ENCODE measurements around the gene TRIP12. TPM values are rescaled to one million over a fixed set of nuclear protein-coding genes. Genes with fewer than 3 reads are reported as not detected.
"Not testable (repeated sequence)": the region's sequence is repeated elsewhere in the genome, so short reads cannot be mapped to it uniquely, and the experiment has no call there.

TRIP12 gene
- total RNA-seq, 1 donor from 2014 or later: 187 TPM

DNA sequence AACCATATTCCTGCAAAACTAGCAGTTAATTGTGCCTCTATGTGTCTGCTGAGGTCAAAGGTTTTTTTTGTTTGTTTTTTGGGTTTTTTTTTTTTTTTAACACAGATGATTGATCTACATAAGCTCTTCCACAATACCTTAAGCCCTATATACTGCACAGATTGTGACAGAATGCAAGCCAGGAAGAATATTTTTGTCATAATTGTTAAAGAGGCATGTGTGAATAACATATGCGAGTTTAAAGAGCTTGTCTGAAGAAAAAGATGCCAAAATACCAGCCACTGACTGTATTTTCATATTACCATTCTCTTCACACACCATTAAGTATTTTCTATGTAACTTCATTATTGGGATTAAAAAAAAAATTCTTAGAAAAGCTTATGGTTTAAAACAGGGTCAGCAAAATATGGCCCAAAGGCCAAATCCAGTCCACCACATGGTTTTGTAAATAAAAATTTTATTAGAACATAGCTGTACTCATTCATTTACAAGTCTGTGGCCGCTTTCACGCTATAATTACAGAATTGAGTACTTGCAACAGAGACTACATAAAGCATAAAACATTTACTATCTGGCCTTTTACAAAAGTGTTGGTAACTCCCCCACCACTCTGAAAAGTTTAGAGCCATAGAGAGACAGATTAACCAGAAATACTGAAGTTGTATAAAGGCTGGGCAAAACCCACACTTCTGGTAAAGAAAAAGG lies 89.9 kb downstream of the TRIP12 start:
- no peak for DNase-seq

DNA sequence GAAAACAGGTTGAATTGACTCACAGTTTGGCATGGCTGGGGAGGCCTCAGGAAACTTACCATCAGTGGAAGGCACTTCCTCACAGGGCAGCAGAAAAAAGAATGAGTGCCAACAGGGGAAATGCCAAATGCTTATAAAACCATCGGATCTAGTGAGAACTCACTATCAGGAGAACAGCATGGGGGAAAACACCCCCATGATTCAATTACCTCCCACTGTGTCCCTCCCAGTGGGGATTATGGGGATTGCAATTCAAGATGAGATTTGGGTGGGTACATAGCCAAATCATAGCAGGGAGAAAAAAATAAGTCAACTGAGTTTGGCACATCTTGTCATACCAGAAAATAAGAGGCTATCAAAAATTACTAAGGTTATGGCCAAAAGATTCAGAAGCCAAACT lies 96.3 kb downstream of the TRIP12 start:
- DNase-seq: no peak

- no peak for DNase-seq
Measured at GRCh38 chr2:229821316-229821715, 100.5 kb downstream of the TRIP12 start.

- DNase-seq: no peak
Measured at GRCh38 chr2:229818230-229818629, 103.6 kb downstream of the TRIP12 start.

- DNase-seq: no peak
Measured at GRCh38 chr2:229815858-229816257, 106.0 kb downstream of the TRIP12 start.

- DNase-seq: no peak
Measured at GRCh38 chr2:229815342-229815741, 106.5 kb downstream of the TRIP12 start.

- DNase-seq: no peak
Measured at GRCh38 chr2:229810786-229811185, 111.0 kb downstream of the TRIP12 start.

- DNase-seq: no peak
Measured at GRCh38 chr2:229805559-229805958, 116.2 kb downstream of the TRIP12 start.

- no peak for DNase-seq
Measured at GRCh38 chr2:229802785-229803184, 119.0 kb downstream of the TRIP12 start.

DNA sequence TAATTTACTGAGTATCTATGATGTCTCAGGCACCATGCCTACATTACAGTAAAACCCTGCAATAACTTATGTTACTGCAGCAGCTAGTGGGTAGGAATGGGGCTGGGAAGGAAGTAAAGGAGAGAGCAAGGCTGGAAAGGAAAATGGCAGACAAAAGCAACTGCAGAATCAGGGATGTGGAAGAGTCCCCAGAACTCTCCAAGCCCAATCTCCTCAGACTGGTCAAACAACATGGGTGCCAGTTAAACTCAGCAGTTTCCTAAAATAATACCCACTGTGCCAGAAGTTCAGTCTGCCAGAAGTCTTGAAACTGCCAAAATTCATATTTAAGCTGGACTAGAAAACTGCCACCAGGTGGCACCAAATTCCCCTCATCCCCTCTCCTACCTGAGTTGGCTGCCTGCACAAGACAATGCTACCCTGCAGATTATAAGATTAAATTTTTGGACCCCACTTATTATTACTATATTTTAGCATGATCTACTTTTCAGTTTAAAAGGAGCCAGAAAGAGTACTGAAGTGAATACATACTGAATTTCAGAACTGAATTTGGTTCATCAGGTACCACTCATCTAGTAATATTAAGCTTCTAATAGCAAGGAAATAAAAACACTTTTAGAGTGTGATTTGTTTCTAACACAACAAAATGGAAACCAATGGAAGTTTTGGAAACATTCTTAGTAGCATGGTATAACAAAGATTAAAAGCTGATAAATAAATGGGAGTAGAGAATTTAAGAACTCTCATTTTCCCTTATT lies 120.6 kb downstream of the TRIP12 start:
- DNase-seq: peak; percentile 6

DNA sequence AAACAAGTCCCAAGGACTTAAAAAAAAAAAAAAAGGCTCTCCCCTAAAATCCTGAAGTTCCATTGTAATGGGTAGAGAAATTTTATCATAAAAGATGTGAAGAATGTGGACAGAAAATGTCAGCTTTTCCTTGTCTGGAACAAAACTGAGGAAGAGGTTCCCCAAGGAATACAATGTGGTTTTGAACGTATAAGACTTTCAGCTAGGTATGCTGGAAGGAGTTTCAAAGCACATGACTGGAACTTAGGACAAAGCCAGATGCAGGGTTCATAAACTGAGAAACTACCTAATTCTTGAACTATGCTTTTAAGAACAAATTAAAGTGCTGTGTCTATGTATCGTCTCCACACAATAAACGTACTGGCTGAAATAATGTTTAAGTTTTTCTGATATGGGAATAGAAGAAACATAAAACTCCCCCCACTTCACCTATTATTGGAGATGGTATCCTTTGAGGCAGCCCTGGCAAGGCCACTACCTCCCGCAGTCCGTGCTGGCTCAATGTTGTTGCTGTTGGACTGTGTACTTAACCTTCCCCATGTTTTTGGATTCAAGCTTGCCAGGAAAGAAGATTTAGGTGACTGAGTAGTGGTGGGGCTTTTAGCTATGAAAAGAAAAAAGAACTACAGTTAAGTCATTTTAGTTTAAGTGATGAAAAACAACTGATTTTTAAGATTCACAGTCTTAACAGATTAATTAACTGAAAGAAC lies 123.2 kb downstream of the TRIP12 start:
- no peak for DNase-seq

DNA sequence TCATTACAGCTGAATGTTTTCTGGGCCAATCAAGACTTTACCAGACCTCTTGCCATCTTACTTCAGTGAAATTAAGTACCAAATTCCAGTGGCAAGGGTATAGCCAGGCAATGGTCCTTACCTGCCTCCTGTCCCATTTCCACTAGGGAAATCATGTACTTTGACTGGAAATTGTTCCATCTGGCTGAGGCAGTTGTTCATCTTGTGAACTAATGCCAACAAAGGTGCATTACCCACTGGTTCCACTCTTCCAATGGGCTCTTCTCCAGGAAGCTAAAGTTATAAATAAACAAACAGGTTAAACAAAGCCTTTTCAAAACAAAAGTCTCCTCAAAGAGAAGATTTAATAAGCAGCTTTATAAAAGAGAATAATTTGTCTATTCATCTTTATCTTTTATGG lies 126.8 kb downstream of the TRIP12 start:
- no peak for DNase-seq

- no peak for DNase-seq
Measured at GRCh38 chr2:229794636-229795035, 127.2 kb downstream of the TRIP12 start.

- not testable (repeated sequence) for DNase-seq
Measured at GRCh38 chr2:229786289-229786688, 135.5 kb downstream of the TRIP12 start.

DNA sequence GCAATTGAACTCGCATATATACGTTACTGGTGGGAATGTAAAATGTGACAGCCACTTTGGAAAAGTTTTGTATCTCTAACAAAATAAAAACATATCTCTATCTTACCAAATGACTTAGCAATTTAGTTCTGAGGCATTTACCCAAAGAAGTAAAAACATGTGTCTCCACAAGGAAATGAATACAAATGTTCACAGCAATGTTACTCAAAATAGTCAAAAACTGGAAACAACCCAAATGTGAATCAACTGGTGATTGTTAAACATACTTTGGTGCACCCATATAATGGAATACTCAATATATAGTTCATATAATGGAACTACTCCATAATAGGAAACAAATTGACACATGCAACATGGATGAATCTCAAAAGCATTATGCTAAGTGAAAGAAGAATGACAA lies 137.0 kb downstream of the TRIP12 start:
- no peak for DNase-seq

DNA sequence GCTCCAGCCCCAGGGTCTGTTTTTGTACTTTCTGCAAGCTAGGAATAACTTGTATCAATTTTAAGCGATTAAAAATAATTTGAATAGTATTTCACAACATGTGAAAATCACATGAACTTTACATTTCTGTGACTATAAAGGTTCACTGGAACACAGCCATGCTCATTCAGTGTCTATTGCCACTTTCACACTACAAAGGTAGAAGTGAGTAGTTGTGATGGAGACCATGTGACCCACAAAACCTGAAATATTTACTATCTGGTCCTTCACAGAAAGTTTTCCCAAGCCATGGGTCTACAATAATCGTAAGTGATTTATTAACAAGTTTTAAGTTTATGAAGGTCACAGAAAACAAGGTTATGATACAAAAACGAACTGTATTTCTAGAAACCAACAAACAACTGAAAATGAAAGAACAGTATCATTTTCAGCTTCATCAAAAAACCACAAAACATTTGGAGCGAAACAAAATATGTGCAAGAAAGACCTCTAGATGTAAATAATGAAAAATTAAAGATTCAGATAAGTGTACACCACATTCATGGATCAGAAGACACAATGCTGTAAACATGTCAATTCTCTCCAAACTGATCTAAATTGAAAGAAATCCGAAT lies 138.6 kb downstream of the TRIP12 start:
- no peak for DNase-seq

DNA sequence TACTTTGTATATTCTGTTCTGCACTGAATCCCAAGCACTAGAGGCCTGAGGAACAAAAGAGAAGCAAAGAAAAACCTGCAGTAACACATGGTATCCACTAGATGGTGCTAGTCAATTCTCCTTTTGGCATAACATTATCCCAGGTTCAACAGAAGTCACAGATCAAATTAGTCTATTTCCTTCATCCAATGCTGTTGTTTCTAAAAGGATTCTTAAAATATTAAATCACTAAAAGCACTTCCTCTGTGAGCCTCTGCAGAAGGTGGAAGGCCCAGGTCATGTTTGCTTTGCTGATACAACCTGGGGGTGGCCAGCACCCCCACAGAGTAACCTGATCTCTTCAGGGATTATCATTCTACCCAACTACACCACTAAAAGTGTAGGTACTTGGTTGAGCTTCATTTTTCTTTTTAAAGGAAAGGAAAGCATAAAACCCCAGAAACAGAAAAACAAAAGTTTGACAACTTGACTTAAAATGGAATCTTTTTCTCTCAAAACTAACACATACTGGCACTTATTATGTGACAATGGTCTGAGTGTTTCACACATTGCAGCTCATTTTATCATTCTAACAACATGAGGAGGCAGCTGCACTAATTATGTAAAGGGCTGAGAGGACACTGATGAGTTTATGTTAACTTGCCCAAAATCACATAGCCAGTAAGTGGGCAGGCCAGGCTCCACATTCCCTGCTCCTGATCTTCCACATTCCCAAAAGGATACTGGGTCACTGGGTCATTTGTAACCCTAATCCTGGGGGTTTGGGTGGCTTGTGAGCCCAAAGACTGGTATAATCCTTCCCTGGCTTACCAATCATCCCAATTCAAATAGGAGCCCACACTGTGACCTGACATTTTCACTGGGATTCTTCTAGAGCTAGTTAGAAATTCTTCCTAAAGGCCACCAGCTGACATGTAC lies 140.7 kb downstream of the TRIP12 start:
- no peak for DNase-seq

DNA sequence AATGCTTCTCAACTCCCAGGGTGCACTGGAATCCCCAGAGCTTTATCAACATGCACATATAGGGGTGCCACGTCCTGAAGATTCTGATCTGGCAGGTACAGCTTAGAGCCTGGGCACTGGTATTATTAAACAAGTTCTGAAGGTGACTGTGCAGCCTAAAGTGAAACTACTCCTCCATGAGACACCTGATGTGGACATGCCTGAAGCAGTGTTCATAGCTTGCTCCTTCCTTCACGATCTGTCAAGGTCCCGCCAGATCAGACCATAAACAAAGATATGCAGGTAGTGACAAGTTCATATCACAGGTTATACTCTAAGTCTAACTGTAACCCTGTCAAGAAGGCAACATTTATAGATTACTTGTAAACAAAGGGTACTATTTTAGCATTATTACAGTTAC lies 142.2 kb downstream of the TRIP12 start:
- no peak for DNase-seq

DNA sequence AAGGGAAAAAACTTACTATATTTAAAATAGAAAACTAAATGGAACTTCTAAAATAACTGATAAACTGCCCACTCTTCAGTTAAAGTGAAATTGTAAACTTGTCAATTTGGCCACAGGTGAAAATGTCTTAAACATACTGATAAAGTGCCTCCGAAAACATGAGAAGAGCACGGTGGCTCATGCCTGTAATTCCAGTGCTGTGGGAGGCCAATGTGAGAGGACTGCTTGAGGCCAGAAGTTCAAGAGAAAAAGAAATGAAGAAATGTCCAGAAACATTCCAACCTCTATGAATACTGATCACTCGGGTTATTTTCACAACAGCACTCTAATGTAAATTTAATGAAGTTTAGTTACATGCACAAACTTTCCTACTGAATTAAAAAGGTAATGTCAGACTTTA lies 144.1 kb downstream of the TRIP12 start:
- no peak for DNase-seq

GRCh38 chr2:229775614-229776313 lies 146.0 kb downstream of the TRIP12 start:
- no peak for DNase-seq

- no peak for DNase-seq
Measured at GRCh38 chr2:229774237-229774636, 147.6 kb downstream of the TRIP12 start.
